COLO668 (cell line): ENCODE measurements around the gene ATP13A3.
"Not testable (repeated sequence)": the region's sequence is repeated elsewhere in the genome, so short reads cannot be mapped to it uniquely, and the experiment has no call there.

Source experiments
- DNase-seq: peaks from one replicate; lab custom pipeline; 2025; ENCODE audit not compliant: unreplicated experiment; lab: John Stamatoyannopoulos, UW

Gene ATP13A3

GRCh38 chr3:194486540-194487288 is at the start of gene ATP13A3:
TSS of gene ATP13A3 (minus strand) at chr3:194487002. CDS start at chr3:194462190, 24,812 bp downstream.
- DNase-seq = peak; percentile 90

- DNase-seq = not testable (repeated sequence)
Observed at GRCh38 chr3:194535199-194535598, 48.4 kb upstream of the ATP13A3 start.

GRCh38 chr3:194534243-194534642 is 47.4 kb upstream of the ATP13A3 start:
- DNase-seq = no peak

- DNase-seq = no peak
Observed at GRCh38 chr3:194532591-194532990, 45.8 kb upstream of the ATP13A3 start.

- DNase-seq = no peak
Observed at GRCh38 chr3:194527726-194528125, 40.9 kb upstream of the ATP13A3 start.

GRCh38 chr3:194526164-194526563 is 39.4 kb upstream of the ATP13A3 start:
- no peak for DNase-seq

- DNase-seq = no peak
Observed at GRCh38 chr3:194522579-194523046, 35.8 kb upstream of the ATP13A3 start.

GRCh38 chr3:194521510-194522260 is 34.9 kb upstream of the ATP13A3 start:
- DNase-seq = no peak

- DNase-seq = not testable (repeated sequence)
Observed at GRCh38 chr3:194520682-194521162, 33.9 kb upstream of the ATP13A3 start.

- not testable (repeated sequence) for DNase-seq
Observed at GRCh38 chr3:194520201-194520600, 33.4 kb upstream of the ATP13A3 start.

GRCh38 chr3:194518652-194519051 is 31.9 kb upstream of the ATP13A3 start:
- no peak for DNase-seq

- no peak for DNase-seq
Observed at GRCh38 chr3:194517333-194517732, 30.5 kb upstream of the ATP13A3 start.

- no peak for DNase-seq
Observed at GRCh38 chr3:194514626-194515025, 27.8 kb upstream of the ATP13A3 start.

GRCh38 chr3:194512895-194513601 is 26.2 kb upstream of the ATP13A3 start:
- peak; percentile 82 for DNase-seq

- peak; percentile 26 for DNase-seq
Observed at GRCh38 chr3:194508491-194509453, 22.0 kb upstream of the ATP13A3 start.

- DNase-seq = no peak
Observed at GRCh38 chr3:194507571-194507970, 20.8 kb upstream of the ATP13A3 start.

- DNase-seq = no peak
Observed at GRCh38 chr3:194505791-194506415, 19.1 kb upstream of the ATP13A3 start.

GRCh38 chr3:194504861-194505260 is 18.1 kb upstream of the ATP13A3 start:
- no peak for DNase-seq

- DNase-seq = no peak
Observed at GRCh38 chr3:194504146-194504545, 17.3 kb upstream of the ATP13A3 start.

- no peak for DNase-seq
Observed at GRCh38 chr3:194503081-194503531, 16.3 kb upstream of the ATP13A3 start.
